WTC11 (cell line): ENCODE measurements around the gene YKT6.

Source experiments
- ESRRA ChIP-seq: sonication (generic); formaldehyde crosslinking; IDR thresholded peaks from 2 replicates; pipeline ENCODE4 v1.8.1; 2022; ENCODE audit warnings: mild to moderate bottlenecking, missing genetic modification reagents, borderline replicate concordance
- NR3C1 ChIP-seq: sonication (generic); formaldehyde crosslinking; conservative IDR thresholded peaks from 2 replicates; pipeline ENCODE4 v1.8.1; 2023; ENCODE audit warnings: low read depth, mild to moderate bottlenecking, missing genetic modification reagents
- TP53 ChIP-seq: sonication (generic); formaldehyde crosslinking; IDR thresholded peaks from 2 replicates; pipeline ENCODE4 v1.8.1; 2023; ENCODE audit warnings: mild to moderate bottlenecking, missing genetic modification reagents
- ZNF416 ChIP-seq: fragments of 250-450 bp; sonication (Bioruptor Pico); IDR thresholded peaks from 2 replicates; pipeline ENCODE4 v1.9.0; 2021; ENCODE audit warnings: mild to moderate bottlenecking, inconsistent platforms

DNA sequence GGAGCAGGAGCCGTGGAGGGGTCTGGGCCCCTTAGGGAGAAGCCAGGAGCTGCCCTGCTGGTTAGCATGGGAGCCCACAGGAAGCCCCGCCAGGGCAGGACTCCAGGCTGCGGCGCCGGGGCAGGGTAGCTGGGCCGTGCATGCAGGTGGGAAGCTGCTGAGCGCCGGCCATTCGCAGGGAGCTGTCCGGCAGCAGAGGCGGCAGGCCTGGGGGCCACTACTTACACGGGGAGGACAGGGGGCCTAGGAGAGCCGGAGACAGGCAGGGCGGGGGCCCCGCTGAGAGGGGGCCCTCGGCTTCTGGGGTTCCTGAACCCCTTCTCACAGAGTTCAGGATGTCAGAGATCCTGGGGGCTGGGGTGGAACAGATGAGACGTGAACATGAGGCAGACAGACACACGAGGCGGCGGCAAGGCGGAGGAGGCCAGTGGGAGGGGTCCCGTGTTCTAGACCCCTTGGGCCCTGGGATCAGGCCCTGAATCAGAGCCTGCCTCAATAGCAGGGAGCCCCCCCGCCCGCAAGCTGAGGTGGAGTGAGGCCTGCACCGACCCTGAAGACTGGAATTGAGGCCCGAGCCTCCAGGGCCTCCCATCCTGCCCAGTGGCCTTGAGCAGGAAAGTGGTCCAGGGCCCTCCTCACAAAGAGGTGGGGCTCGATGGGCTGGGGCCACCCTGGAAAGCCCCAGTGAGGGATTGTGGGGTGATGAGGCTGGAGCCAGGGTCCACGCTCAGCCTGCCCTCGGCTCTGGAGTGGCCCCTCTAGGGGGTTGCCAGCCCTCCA is 28.0 kb downstream of the YKT6 start:
- TF ChIP-seq TP53 (CRISPR knock-in tag), result no peak
- no peak for TF ChIP-seq NR3C1 (CRISPR knock-in tag)
- no peak for TF ChIP-seq ESRRA (CRISPR knock-in tag)
- no peak for TF ChIP-seq ZNF416
